Measurements from ENCODE around the gene STK24.
A peak's percentile ranks its signal among the peaks of the same experiment; 100 is the strongest.
"Not testable (repeated sequence)": the region's sequence is repeated elsewhere in the genome, so short reads cannot be mapped to it uniquely, and the experiment has no call there.

Gene STK24

GRCh38 chr13:98576963-98577835 is at the start of gene STK24:
TSS of gene STK24 (minus strand) at chr13:98577107. CDS start at chr13:98576786, 321 bp downstream.
- peak; percentile 58 to 62 for DNase-seq

GRCh38 chr13:98626298-98626935 is 49.5 kb upstream of the STK24 start:
- DNase-seq: no peak

- not testable (repeated sequence) for DNase-seq
These were observed 47.7 kb upstream of the STK24 start for GRCh38 chr13:98624589-98624988.

- DNase-seq: no peak
These were observed 46.0 kb upstream of the STK24 start for GRCh38 chr13:98622931-98623331.

- no peak for DNase-seq
These were observed 42.6 kb upstream of the STK24 start for GRCh38 chr13:98619556-98619955.

- not testable (repeated sequence) for DNase-seq
These were observed 38.7 kb upstream of the STK24 start for GRCh38 chr13:98615595-98615994.

GRCh38 chr13:98613591-98613990 is 36.7 kb upstream of the STK24 start:
- DNase-seq: no peak

- no peak for DNase-seq
These were observed 32.8 kb upstream of the STK24 start for GRCh38 chr13:98609756-98610155.

- no peak for DNase-seq
These were observed 29.4 kb upstream of the STK24 start for GRCh38 chr13:98606296-98606695.

GRCh38 chr13:98599502-98600328 is 22.8 kb upstream of the STK24 start:
- DNase-seq: no peak

GRCh38 chr13:98598043-98598442 is 21.1 kb upstream of the STK24 start:
- DNase-seq: no peak

GRCh38 chr13:98595134-98595533 is 18.2 kb upstream of the STK24 start:
- peak in 1 of 2 experiments; percentile 19 for DNase-seq

- no peak for DNase-seq
These were observed 15.4 kb upstream of the STK24 start for GRCh38 chr13:98592362-98592732.

- DNase-seq: no peak
These were observed 14.9 kb upstream of the STK24 start for GRCh38 chr13:98591721-98592361.

GRCh38 chr13:98590471-98590870 is 13.6 kb upstream of the STK24 start:
- DNase-seq: not testable (repeated sequence)

GRCh38 chr13:98589516-98589915 is 12.6 kb upstream of the STK24 start:
- DNase-seq: not testable (repeated sequence)

GRCh38 chr13:98586400-98587345 is 9.8 kb upstream of the STK24 start:
- no peak for DNase-seq

- no peak for DNase-seq
These were observed 9.0 kb upstream of the STK24 start for GRCh38 chr13:98585946-98586345.

GRCh38 chr13:98585398-98585754 is 8.5 kb upstream of the STK24 start:
- DNase-seq: no peak

- DNase-seq: no peak
These were observed 7.9 kb upstream of the STK24 start for GRCh38 chr13:98584668-98585397.

GRCh38 chr13:98582947-98583346 is 6.0 kb upstream of the STK24 start:
- DNase-seq: no peak

All from AML-193 (cell line).